Stimulated activated CD4-positive, alpha-beta T cell treated with anti-CD3 and anti-CD28 coated beads, Interleukin-12 subunit alpha, Interleukin-12 subunit beta, amount 100 ng/mL, for 24 hours (primary cell): ENCODE measurements around the gene CORO7.
A peak's percentile ranks its signal among the peaks of the same experiment; 100 is the strongest.

ENCODE experiments used
- DNase-seq, 2 experiments: peaks; one replicate each; pipeline ENCODE4 v3.0.0-alpha.2; 2020; ENCODE audit warnings: low read depth in 2 of 2

Gene CORO7

DNA sequence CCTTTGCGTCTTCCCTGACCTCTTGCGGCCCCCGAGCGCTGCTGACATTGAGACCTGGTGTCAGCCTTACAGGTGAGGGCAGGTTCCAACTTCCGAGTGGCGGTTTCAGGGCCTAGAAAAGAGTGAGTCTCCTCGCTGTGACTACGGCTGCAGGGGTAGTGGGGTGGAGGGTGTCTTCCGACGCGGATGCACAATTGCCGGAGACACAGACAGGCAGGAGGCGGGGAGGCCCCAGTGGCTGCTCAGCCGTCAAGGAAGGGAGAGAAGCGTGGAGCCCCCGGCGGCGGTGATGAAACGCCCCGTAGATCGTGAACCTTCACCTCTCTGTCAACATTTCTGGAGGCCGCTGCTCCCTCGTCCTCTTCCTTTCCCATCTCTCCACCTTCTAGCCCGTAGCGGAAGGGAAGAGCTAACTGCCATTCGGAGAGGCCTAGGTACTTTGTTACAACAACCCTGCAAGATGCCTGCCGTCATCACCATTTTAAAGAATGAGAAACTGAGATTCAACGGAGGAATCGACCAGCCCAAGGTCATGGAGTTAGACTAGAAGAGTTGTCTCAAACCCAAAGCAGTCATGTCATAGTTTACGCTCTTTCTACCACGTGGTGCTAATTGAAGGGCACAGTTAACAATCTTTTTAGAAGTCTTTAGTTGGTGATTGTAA, 9.8 kb upstream of the CORO7 start:
- DNase-seq = no peak

DNA sequence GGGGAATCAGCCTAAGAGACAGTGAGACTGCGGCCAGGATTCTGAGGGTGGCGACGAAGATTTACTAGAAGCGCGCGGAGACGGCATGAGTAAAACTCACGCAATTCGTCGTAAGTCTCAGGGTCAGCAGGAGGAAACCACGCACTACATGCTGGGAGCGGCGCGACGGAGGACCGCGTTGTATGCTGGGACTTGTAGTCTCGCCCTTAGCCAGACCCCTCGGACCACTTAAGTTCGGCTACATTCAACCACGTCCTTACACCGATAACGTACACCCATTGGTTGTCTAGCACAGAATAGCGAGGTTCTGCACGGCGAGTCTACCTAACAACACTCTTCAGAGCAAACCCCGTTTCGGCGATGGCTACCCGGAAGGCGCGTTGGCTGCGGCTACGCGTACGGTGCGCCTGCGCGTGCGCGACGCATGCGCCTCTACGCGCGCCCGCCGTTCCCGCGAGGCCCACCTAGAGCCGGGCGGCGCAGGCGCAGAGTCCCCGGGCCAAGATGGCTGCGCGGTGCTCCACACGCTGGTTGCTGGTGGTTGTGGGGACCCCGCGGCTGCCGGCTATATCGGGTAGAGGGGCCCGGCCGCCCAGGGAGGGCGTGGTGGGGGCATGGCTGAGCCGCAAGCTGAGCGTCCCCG, 9.1 kb upstream of the CORO7 start, which contains the start of gene DNAJA3:
DNAJA3 (plus strand) TSS at position 491 of the 643 bp plus-strand sequence; CDS start at position 505, 14 bp downstream.
- DNase-seq = peak; percentile 83 to 84

DNA sequence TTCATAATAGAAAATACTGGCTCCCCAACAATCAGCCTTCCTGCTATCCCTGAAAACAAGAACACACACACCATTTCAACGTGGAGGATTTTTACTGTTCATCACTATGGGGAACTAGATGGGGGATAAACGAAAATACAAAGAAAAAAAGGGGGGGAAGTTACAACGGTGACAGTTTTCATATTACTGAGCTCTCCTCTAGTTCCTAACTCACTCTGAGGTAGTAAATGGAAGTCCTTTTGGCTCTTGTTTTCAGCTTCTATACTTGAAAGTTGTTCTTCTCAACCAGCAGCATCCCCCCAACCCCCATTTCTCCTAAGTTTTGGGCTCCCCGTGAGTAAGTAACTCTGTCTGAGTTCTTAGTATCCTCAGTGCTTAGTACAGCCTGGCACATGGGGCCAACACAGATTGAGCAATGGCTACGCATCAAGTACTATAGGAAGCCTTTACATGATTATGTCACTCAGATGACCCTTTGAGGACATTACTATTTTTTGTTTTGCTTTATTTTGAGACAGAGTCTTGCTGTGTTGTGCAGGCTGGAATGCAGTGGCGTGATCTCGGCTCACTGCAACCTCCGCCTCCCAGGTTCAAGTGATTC, 4.2 kb upstream of the CORO7 start:
- no peak for DNase-seq

DNA sequence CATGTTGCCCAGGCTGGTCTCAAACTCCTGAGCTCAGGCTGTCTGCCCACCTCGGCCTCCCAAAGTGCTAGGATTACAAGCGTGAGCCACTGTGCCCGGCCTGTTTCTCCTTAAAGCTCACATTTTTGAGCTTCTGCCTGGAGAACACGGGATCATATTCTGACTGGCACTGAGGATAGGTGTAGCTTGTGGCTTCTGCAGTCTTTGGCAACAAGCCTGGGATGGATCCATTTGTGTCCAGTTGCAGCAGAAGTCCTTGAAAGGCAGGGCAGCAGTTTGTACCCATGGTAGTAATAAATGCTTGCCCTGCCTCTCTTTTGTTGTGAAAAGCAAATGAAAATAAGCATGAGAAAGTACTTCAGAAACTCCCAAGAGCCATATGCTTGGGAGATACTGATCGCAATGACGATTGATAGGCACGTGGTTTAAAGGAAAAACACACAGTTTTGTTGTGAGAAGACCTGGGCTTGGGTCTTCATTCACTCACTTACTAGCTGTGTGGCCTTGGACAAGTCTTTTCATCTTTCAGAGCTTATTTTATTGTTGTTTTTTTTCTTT, 3.1 kb upstream of the CORO7 start:
- DNase-seq = no peak

DNA sequence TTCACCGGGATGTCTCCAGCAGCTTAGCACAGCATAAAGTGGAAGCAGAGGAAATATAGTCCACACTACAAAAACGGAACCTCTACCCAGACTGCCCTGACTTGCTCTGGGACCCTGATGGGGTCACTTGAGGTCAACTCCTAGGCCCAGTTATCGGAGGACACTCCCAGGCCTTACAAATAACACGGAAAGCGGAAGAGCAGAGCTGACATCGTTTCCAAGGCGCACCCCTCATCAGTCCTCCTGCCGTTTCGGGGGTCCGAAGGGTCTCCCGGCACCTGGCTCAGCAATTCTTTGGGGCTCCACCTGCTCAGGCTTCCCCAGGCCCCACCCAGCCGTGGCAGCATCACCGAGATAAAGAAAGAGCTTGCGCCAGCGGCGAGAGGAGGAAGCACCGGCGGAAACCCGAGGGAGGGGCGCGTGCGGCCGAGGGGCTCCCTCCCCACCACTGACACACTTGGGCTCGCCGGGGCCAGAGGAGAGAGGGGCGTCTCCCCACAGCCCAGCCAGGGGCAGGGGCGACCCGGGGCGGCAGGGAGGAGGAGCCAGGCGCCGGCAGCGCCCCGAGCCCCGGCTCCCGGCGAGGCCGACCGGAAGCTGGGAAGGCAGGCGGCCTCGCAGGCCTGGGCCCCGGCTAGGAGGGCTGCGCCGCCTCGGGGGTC, 727 bp downstream of the CORO7 start:
- DNase-seq = peak in 1 of 2 experiments; percentile 43

DNA sequence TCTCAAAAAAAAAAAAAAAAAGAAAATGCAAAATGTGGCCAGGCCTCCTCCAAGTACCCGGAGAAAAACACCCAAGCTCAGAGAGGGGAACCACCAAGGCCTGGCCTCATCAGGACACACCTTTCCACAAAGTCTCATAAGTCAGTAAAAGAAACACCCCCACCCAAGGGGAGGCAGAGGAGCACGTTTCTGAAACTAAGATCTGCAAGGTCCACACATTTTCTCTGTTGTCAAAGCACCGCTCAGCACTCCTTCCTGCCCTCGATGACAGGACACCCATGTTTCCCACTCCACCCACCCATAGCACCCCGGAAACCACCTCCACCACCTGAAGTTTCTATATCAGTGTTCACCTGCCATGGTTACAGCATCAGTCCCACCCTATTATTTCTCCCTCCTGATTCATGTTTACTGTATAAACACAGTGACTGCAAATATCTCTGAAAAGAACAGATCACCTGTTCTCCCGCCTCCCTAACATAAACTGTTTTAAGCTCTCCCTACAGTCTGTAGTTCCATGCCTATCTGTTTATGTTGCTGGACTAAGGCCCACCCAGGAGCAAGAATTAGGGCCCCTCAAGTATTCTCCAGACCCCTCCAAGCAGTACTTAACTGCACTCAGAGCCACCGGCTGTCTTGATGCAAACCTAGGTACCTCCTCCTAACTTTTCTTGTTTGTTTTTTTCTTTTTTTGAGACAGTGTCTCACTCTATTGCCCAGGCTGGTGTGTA, 2.0 kb downstream of the CORO7 start:
- peak; percentile 64 to 80 for DNase-seq

DNA sequence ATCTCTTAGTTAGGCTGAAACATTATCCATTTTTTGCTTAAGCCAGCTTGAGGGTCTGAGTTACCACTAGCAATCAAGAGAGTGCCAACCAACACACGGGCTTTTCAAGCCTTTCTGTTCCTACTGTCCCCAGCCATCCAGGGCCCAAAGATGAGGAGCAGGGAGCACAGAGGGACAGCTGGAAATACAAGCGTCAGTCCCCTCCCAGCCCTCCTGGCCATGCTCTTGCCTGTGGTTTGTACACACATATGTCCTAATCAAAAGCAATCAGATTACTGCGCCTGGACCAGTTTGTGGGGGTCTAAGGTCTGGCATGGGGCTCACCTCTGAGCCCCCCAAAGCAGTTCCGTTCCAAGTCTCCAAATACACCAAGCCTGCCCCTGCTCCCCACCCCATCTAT, 3.5 kb downstream of the CORO7 start:
- no peak for DNase-seq

DNA sequence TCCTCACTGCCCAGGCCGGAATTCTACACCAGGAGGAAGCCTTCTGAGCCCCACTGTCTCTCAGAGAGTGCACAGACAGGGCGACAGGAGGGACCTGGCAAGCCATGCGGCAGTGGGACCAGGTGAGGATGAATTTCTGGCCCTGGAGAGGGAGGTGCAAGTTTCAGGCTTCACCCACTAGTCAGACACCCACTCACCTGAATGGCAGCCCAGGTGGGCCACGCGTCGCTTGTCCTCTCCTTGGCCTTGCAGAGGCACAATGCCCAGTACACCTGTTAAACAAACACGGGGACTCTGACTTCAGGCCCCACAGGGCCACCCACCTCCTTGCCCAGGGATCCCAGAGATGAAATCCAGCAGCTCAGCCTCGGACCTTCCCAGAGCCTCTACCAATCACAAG, 4.2 kb downstream of the CORO7 start:
- no peak for DNase-seq

DNA sequence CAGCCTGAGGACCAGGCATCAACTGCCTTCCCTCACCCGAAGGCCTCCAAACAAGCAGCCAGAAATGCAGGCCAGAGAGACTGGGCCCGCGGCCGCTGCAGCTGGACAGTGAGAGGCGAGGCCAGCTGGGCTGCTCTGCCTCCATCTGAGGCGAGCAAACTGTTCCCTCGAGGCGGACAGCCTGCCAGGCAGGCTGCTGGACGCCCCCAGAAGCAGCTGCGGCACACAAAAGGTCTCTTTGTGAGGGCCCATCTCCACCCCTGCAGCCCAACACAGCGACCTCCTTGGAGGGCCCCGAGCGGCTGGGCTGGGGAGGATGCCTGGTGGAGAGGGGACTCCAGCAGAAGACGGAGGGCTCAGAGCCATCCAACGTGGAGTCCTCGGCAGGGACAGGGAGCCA, 4.7 kb downstream of the CORO7 start:
- no peak for DNase-seq

DNA sequence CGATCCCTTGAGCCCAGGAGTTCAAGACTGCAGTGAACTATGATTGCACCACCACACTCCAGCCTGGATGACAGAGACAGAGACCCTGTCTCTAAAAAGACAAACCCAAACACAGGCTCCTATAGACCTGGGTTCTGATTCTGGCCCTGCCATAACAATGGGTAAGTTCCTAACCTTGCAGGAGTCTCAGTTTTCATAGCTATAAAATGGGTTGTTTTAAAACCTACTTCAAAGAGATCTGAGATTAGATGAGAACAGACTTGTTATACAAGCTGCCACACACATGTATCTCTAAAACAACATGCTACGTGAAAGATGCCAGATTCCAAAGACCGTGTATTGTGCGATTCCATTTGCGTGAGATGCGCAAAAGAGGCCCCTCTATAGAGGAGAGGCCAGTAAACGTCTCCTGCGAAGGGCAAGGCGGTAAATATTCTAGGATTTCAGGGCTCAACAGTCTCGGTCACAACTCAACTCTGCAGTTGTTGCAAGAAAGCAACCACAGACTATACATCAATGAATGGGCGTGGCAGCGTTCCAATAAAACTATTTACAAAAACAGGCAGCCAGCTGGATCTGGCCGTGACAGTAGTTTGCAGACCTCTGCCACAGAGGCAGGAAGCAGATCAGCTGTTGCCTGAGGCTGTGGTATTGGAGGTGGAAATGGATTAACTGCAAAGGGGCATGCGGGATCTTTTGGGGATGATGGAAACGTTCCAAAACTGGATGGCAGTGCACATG, 5.9 kb downstream of the CORO7 start:
- DNase-seq = no peak

DNA sequence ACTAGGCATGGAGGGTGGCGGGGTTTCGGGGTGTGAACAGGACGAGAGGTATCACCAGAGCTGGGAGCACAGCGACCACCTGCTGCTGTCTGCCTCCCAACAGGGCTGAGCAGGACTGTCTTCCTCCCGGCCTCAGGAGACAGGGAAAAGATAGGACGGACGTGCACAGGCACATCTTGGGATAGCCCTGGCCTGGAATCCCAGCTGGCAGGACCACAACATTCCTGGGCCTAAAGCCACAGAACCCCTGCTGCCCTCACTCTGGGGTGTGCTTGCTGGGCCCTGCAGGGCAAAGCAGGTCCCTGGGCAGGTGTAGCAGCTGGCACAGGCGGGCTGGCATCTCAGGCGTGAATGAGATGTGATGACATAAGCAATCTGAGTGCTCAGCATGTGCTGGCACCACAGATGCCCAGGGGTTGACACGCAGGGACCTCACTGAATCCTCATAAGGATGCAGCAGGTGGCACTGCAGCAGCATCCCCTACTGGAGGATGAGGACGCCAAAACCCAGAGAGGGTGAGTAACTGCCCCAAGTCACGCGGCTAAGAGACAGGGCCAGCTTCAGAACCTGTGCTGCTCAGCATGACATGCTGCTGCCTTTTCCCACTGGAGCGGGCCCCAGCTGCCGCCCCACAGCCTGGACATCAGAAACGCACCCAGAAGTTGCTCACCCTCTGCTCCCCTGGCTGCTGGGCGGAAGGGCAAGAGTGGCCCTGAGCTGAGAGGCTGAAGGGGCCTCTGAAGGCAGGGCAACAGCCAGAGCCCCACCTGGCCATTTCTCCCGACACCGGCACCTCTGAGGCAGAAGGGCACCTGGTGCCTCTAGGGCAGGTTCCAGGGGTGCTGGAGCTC, 7.1 kb downstream of the CORO7 start:
- no peak for DNase-seq

DNA sequence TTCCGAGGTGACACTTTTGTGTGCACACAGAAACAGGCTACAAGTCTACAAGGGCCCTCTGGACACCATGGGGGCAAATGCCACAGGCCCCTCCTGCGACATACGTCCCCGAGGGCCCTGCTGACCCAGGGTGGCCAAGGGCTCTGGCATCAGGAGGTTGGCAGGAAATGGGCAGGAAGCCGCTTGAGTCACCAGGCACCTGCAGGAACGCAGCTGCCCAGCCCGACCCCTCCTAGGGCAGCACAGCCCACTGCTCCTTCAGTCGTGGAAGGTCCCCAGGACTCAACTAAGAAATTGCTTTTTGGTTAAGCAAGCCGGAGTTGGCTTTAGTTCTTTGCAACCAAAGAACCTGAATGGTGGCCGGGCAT, 8.1 kb downstream of the CORO7 start:
- DNase-seq = no peak

DNA sequence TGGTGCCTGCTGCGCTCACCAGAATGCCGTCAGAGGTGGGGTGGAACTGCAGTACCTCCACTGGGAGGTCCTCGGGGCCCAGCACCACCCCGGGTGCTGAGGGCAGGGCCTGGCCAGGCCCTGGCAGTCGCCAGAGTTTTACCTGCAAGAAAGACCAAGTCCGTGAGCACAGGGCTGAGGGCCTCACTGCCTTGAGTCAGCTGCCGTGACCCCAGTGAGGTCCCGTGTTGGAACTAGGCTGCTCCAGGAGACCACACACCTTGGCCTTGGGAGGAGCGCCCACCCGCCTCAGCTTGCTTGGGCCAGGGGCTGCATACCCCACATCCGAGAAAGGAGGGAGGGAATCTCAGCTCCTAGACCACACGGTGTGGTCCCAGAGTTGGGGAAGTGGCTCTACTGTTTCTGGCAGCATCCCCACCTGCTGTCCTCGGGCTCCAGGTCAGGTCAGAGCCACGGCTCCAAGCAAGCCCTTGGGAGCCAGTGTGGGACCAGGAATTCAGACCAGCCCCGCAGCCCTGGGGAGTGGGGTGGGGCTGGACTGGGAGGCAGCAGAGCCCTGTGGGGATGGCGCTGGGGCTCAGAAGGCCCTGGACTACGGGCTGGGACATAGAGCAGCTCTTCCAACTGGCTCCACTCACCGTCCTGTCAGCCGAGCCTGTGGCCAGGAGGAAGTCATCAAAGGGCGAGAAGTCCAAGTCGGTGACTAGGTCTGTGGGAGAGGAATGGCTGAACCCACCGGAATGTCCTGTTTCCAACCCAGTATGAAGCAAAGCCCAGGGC, 8.7 kb downstream of the CORO7 start:
- DNase-seq = no peak

DNA sequence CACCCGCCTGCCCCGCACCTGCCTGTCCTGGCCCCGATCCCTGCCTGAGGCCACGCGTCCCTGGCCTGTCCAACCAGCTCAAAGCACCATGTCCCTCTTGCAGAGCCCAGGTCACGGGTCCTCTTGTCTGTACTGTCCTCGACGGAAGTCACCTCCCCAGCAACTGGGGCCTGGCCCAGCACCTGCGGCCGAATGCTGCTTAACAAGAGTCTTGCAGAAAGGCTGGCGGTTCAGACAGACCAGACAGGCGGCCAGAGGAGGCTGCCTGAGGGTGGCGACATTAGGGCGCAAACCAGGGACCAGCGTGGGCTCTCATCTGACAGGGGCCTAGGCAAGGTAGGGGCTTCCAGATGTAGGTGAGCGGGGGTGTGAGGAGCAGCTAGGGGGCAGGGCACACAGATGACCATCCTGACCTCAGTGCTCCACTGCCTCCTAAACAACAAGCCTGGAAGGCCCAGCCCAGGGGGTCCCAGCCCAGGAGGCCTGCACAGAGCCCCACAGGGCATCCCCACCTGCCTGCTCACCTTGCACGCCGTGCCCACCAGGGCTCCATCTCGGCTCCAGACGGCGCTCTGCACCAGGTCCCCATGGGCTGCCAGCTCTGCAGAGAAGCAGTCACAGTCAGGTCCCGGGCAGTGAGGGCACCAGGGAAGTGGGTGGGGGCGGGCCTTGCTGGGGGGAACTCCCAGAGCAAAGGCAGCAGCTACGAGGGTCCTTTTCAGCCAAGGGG, 11.3 kb downstream of the CORO7 start:
- no peak for DNase-seq

DNA sequence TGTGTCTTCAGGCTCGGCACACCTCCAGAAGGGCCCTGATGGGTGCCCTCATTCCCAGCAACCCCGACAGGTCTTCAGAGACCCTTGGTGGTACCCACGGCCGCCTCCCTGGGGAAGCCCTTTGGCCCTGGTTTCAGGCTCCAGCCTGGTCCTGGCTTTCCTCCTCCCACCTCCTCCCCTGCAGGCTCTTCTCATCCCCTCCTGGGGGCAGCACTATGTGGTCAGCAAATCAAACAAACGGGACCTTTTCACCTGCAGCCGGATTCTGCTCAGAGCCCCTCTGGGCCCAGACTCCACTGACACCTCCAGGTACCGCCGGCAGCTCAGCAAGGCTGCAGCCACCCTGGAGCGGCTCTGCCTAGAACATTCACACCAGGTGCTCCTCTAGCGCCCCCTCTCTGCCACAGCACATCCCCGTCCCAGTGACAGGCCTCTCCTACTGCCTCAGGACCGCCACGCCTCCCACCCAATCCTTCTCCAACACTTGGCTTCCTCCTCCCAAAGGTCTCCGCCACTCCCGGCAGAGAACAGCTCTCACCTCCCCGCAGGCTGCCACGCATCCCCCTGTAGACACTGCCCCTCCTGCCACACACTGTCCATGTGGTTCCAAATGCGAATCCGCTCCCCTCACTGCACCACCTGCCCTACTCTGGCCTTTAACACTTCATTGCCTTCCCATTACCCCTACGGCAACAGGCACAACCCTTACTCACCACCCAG, 12.0 kb downstream of the CORO7 start:
- no peak for DNase-seq

DNA sequence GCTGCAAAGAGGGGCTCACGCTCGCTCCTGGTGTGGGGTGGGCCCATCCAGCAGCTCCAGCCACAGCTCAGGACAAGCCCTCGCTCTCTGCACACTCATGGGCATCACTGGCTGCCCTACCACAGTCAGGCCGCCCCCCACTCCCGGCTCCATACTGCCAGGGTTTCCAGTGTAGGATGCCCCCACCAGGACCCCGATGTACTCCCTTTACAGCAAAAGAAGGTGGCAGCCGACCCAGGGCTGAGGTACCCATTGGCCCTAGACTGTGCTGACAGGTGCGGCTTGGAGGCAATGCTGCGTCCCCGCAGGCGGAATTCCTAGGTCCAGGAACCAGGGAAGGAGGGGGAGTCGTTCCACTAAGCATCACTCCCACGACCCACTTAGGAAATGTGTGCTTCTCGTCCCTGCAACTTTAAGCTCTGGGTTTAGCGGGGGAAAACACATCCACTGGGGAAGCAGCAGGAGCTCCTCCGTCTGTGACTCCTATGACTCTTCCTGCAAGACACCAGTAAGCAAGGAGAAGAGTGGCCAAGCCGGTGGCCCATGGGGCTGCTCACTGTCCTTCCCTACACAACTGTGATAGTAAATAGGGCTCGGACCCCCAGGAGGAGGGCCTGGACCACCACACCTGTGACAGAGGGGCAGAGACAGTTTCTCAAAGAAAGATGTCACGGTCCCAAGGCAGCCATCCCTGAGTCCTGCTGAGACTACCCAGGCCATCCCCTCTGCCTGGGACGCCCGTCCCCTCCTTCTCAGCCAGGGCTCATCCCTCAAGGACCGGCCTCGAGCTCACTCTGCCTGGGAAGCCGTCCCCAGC, 13.1 kb downstream of the CORO7 start:
- no peak for DNase-seq
